Measurements from ENCODE around the gene NRG3.

GRCh38 chr10:82245157-82245556, 370.2 kb downstream of the NRG3 start:
- TF ChIP-seq CTCF (conservative IDR thresholded peaks at IDR 0.05; ENCODE audit: low read length) (no peak), EZH2phosphoT487 (IDR thresholded peaks at IDR 0.05; ENCODE audit: borderline replicate concordance, low read depth, low read length) (no peak)
